Mucosa of descending colon (tissue), 3 donors: Measurements from ENCODE around the gene CEP128. TPM values are rescaled to one million over a fixed set of nuclear protein-coding genes. Genes with fewer than 3 reads are reported as not detected.

Experiments
- ATAC-seq: fragments of 200-7000 bp; cut with Tn5 transposase; one replicate; pipeline ENCODE4 v1.9.1; 2020; ENCODE audit warnings: mild to moderate bottlenecking, moderate library complexity
- DNase-seq, 3 donors: peaks; one replicate each; pipeline ENCODE4 v3.0.0-alpha.2; 2020
- H3K36me3 ChIP-seq: fragments of 200-600 bp; one replicate; pipeline ENCODE4 v1.8.0; 2021; ENCODE audit warnings: low read depth, mild to moderate bottlenecking
- H3K4me1 ChIP-seq: fragments of 200-600 bp; one replicate; pipeline ENCODE4 v1.8.0; 2021; ENCODE audit warnings: low read depth, mild to moderate bottlenecking
- H3K4me3 ChIP-seq: fragments of 200-600 bp; one replicate; pipeline ENCODE4 v1.8.0; 2021; ENCODE audit warnings: mild to moderate bottlenecking
- H3K9me3 ChIP-seq: fragments of 200-600 bp; one replicate; pipeline ENCODE4 v1.8.0; 2021; ENCODE audit warnings: mild to moderate bottlenecking
- CTCF ChIP-seq: fragments of 200-600 bp; IDR thresholded peaks from one replicate; pipeline ENCODE4 v1.8.0; 2022; ENCODE audit warnings: antibody characterized with exemption, mild to moderate bottlenecking
- intact Hi-C, 2 donors: fragments of 100-400 bp; cut with DNase I in 1 of 2; cut with micrococcal nuclease in 1 of 2; formaldehyde crosslinking; loops; one replicate each; pipeline versions ENCODE4 v1.11.0 to v1.11.1; 2022; cut with DNase I, micrococcal nuclease
- total RNA-seq, 3 donors: library from RNA; stranded (reverse); fragmentation: NEBNext Ultra II Directional in 2 of 3; extraction: Animal tissue kit (Norgen Biotek cat#: 25700) in 2 of 3; gene quantifications; one replicate each; pipeline versions ENCODE4 v1.2.1 to v1.2.4, GENCODE V29; 2021 to 2023
- donor health status: DM: no; HTN: no; CAD: no; lungs with moderate emphysema.
- donor health status: DM: no; HTN: no; CAD: no.
- donor health status: DM: no; HTN: yes; CAD: no.

CEP128 gene
- total RNA-seq, 3 donors from 2014 or later, result 5.0 to 10.0 (median 9.3) TPM

GRCh38 chr14:80948291-80948690 lies 6.8 kb upstream of the CEP128 start:
- Histone ChIP-seq H3K9me3 (no peaks in the 10 kb centered on the region), H3K36me3 (no peaks in the 10 kb centered on the region), H3K4me3 (no peak overlapping the region), H3K4me1 (no peaks in the 10 kb centered on the region)
- DNase-seq, result no peak
- ATAC-seq, result no peak
- intact Hi-C loops, result no loop called here
- TF ChIP-seq CTCF, result no peak

GRCh38 chr14:80946797-80947196 lies 5.3 kb upstream of the CEP128 start:
- DNase-seq, result no peak
- Histone ChIP-seq H3K4me3 (no peak overlapping the region), H3K9me3 (no peaks in the 10 kb centered on the region), H3K4me1 (no peaks in the 10 kb centered on the region), H3K36me3 (no peaks in the 10 kb centered on the region)
- ATAC-seq, result no peak
- intact Hi-C loops, result no loop called here
- TF ChIP-seq CTCF, result no peak

GRCh38 chr14:80946187-80946586 lies 4.6 kb upstream of the CEP128 start:
- intact Hi-C loops, result no loop called here
- no peak for ATAC-seq
- no peaks in the 10 kb centered on the region for H3K9me3 ChIP-seq
- TF ChIP-seq CTCF, result no peak
- no peak for DNase-seq
- peaks cover under 1% of the 10 kb centered on the region for H3K4me1 ChIP-seq
- no peak overlapping the region for H3K4me3 ChIP-seq
- no peaks in the 10 kb centered on the region for H3K36me3 ChIP-seq

GRCh38 chr14:80944861-80945617 lies 3.5 kb upstream of the CEP128 start:
- H3K4me3 ChIP-seq, result no peak overlapping the region
- no peak for DNase-seq
- H3K4me1 ChIP-seq, result peaks cover 4% of the 10 kb centered on the region
- ATAC-seq, result no peak
- no peak for TF ChIP-seq CTCF
- no peaks in the 10 kb centered on the region for H3K9me3 ChIP-seq
- intact Hi-C loops, result no loop called here
- no peaks in the 10 kb centered on the region for H3K36me3 ChIP-seq

- peaks cover 4% of the 10 kb centered on the region for H3K4me1 ChIP-seq
- DNase-seq (no peak), ATAC-seq (no peak)
- H3K36me3 ChIP-seq, result no peaks in the 10 kb centered on the region
- H3K4me3 ChIP-seq, result no peak overlapping the region
- intact Hi-C loops, result no loop called here
- H3K9me3 ChIP-seq, result no peaks in the 10 kb centered on the region
- TF ChIP-seq CTCF, result no peak
Observed at GRCh38 chr14:80942191-80942600, 658 bp upstream of the CEP128 start.
